Measurements from ENCODE around the gene ADCY3. TPM values are rescaled to one million over a fixed set of nuclear protein-coding genes. Genes with fewer than 3 reads are reported as not detected.
"Not testable (repeated sequence)": the region's sequence is repeated elsewhere in the genome, so short reads cannot be mapped to it uniquely, and the experiment has no call there.

ADCY3 gene
- polyA plus RNA-seq, 1 donor from 2014 or later, result 28.8 TPM

GRCh38 chr2:24836206-24836605 lies 83.8 kb downstream of the ADCY3 start:
- no peak for TF ChIP-seq CTCF (IDR thresholded peaks at IDR 0.05; ENCODE audit: poor library complexity, severe bottlenecking)
- TF ChIP-seq RAD21 (conservative IDR thresholded peaks at IDR 0.05), result no peak
- TF ChIP-seq EP300 (conservative IDR thresholded peaks at IDR 0.05; ENCODE audit: poor library complexity, severe bottlenecking), result no peak
- TF ChIP-seq, protein P1, sequence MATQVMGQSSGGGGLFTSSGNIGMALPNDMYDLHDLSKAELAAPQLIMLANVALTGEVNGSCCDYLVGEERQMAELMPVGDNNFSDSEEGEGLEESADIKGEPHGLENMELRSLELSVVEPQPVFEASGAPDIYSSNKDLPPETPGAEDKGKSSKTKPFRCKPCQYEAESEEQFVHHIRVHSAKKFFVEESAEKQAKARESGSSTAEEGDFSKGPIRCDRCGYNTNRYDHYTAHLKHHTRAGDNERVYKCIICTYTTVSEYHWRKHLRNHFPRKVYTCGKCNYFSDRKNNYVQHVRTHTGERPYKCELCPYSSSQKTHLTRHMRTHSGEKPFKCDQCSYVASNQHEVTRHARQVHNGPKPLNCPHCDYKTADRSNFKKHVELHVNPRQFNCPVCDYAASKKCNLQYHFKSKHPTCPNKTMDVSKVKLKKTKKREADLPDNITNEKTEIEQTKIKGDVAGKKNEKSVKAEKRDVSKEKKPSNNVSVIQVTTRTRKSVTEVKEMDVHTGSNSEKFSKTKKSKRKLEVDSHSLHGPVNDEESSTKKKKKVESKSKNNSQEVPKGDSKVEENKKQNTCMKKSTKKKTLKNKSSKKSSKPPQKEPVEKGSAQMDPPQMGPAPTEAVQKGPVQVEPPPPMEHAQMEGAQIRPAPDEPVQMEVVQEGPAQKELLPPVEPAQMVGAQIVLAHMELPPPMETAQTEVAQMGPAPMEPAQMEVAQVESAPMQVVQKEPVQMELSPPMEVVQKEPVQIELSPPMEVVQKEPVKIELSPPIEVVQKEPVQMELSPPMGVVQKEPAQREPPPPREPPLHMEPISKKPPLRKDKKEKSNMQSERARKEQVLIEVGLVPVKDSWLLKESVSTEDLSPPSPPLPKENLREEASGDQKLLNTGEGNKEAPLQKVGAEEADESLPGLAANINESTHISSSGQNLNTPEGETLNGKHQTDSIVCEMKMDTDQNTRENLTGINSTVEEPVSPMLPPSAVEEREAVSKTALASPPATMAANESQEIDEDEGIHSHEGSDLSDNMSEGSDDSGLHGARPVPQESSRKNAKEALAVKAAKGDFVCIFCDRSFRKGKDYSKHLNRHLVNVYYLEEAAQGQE (IDR thresholded peaks at IDR 0.05; ENCODE audit: borderline replicate concordance), result no peak
- TF ChIP-seq POLR2AphosphoS5 (IDR thresholded peaks at IDR 0.05), result no peak
- TF ChIP-seq EZH2 (IDR thresholded peaks at IDR 0.05; ENCODE audit: borderline replicate concordance, insufficient read depth, low read length, poor library complexity, severe bottlenecking), result no peak
- TF ChIP-seq SMC3 (conservative IDR thresholded peaks at IDR 0.05; ENCODE audit: poor library complexity), result no peak
- TF ChIP-seq MXI1 (conservative IDR thresholded peaks at IDR 0.05; ENCODE audit: poor library complexity, severe bottlenecking), result no peak
- TF ChIP-seq TAF1 (IDR thresholded peaks at IDR 0.05; ENCODE audit: low read depth), result no peak
- Histone ChIP-seq H3K4me3 (ENCODE audit: low read length) (no peak overlapping the region), H3K9me2 (ENCODE audit: insufficient read depth, low read length) (no peaks in the 10 kb centered on the region), H3K4me2 (ENCODE audit: low read length) (no peak overlapping the region), H3K36me3 (ENCODE audit: insufficient read depth, low read length) (no peaks in the 10 kb centered on the region), H3K27ac (ENCODE audit: low read length) (no peak overlapping the region), H3K79me2 (replicated peaks; ENCODE audit: insufficient read depth, low read length) (no peaks in the 10 kb centered on the region), H3K27me3 (ENCODE audit: insufficient read depth, low read depth, low read length) (no peaks in the 10 kb centered on the region), H3K9me3 (ENCODE audit: low read length) (no peaks in the 10 kb centered on the region), H4K20me1 (ENCODE audit: insufficient read depth) (no peaks in the 10 kb centered on the region), H2AFZ (ENCODE audit: low read depth, low read length) (no peak overlapping the region), H3K9ac (ENCODE audit: low read length) (no peak overlapping the region), H3F3A (ENCODE audit: insufficient read depth, low read length, poor library complexity, severe bottlenecking) (no peaks in the 10 kb centered on the region)

DNA sequence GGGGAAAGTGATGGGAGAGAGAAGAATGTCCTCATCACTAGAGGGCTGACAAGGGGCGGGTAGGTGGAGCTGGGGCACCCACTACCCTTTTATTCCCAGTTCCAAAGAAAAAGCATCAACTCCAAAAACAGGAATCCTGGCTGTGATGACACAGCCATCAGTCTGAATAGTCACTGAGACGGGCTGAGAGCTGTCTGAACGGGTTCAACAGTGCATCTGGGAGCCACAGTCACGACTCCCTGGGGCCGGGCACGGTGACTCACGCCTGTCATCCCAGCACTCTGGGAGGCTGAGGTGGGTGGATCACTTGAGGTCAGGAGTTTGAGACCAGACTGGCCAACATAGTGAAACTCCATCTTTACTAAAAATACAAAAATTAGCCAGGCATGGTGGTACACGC lies 84.6 kb downstream of the ADCY3 start:
- not testable (repeated sequence) for H3K9me3 ChIP-seq (ENCODE audit: low read length); H3K79me2 ChIP-seq (replicated peaks; ENCODE audit: insufficient read depth, low read length); H2AFZ ChIP-seq (ENCODE audit: low read depth, low read length); H3K4me2 ChIP-seq (ENCODE audit: low read length); H3F3A ChIP-seq (ENCODE audit: insufficient read depth, low read length, poor library complexity, severe bottlenecking); H3K27ac ChIP-seq (ENCODE audit: low read length); H3K27me3 ChIP-seq (ENCODE audit: insufficient read depth, low read depth, low read length); H3K9me2 ChIP-seq (ENCODE audit: insufficient read depth, low read length); H3K4me3 ChIP-seq (ENCODE audit: low read length); H3K36me3 ChIP-seq (ENCODE audit: insufficient read depth, low read length); H4K20me1 ChIP-seq (ENCODE audit: insufficient read depth); H3K9ac ChIP-seq (ENCODE audit: low read length)

Data from neural cell (in vitro differentiated cells).